GM12878 (cell line): Measurements from ENCODE around the gene CLRN1. TPM values are rescaled to one million over a fixed set of nuclear protein-coding genes. Genes with fewer than 3 reads are reported as not detected.

Source experiments
- ATAC-seq: fragments of 200-7000 bp; cut with Tn5 transposase; 3 replicates; pipeline ENCODE4 v1.9.1; 2020; ENCODE audit warnings: mild to moderate bottlenecking, moderate library complexity
- BruUV-seq: library from RNA; stranded (reverse); fragments of 400-500 nt; replicated peaks from 2 replicates; lab custom pipeline; 2021; lab: Mats Ljungman, UMichigan
- CTCF ChIA-PET: fragments of 300-600 bp; sonication (Branson Sonifier 250); formaldehyde crosslinking; extraction: SDS; loops from one replicate; lab custom pipeline; 2021; ENCODE audit warnings: inconsistent platforms; lab: Yijun Ruan, JAX
- POLR2A ChIA-PET: fragments of 350-600 bp; formaldehyde crosslinking; extraction: SDS; loops from one replicate; lab custom pipeline; 2021; ENCODE audit warnings: inconsistent platforms; lab: Charles Lee
- RAD21 ChIA-PET: fragments of 300-600 bp; sonication (Branson Sonifier 250); formaldehyde crosslinking; loops from one replicate; lab custom pipeline; 2023; ENCODE audit warnings: antibody characterized with exemption; ENCODE audit not compliant: unreplicated experiment; lab: Charles Lee
- SMC1A ChIA-PET: fragments of 300-600 bp; sonication (Branson Sonifier 250); formaldehyde crosslinking; loops from one replicate; lab custom pipeline; 2023; ENCODE audit not compliant: unreplicated experiment, uncharacterized antibody; lab: Charles Lee
- DNase-seq: peaks from one replicate; pipeline ENCODE4 v3.0.0-alpha.2; 2011; ENCODE audit warnings: low read depth, low spot score
- FAIRE-seq: peaks from 3 replicates; lab custom pipeline; 2011; peaks lifted over from hg19 to GRCh38; lab: Jason Lieb, UNC
- H2AFZ ChIP-seq: 2 replicates; pipeline ENCODE4 v1.6.0; 2011; ENCODE audit warnings: low read depth, low read length, control low read depth; ENCODE audit not compliant: control insufficient read depth
- H3K27ac ChIP-seq: 2 replicates; pipeline ENCODE4 v1.5.1; 2011; ENCODE audit warnings: control low read depth; ENCODE audit not compliant: control insufficient read depth, insufficient read depth
- H3K27me3 ChIP-seq, 2 experiments: replicated peaks in 1 of 2; 2 replicates each; pipeline versions ENCODE4 v1.6.0 to v1.6.1; 2011; ENCODE audit warnings: low read length in 1 of 2; ENCODE audit not compliant: control insufficient read depth in 2 of 2, insufficient read depth in 2 of 2
- H3K36me3 ChIP-seq, 2 experiments: 2 replicates each; pipeline ENCODE4 v1.5.1; 2011; ENCODE audit warnings: low read length in 1 of 2; ENCODE audit not compliant: control insufficient read depth in 2 of 2, insufficient read depth in 2 of 2
- H3K4me1 ChIP-seq: 2 replicates; pipeline ENCODE4 v1.6.1; 2011; ENCODE audit warnings: mild to moderate bottlenecking, low read length, moderate library complexity, mixed read lengths; ENCODE audit not compliant: control insufficient read depth, insufficient read depth
- H3K4me2 ChIP-seq: 2 replicates; pipeline ENCODE4 v1.6.0; 2011; ENCODE audit warnings: control low read depth; ENCODE audit not compliant: control insufficient read depth, insufficient read depth
- H3K4me3 ChIP-seq: fragments of 200-600 bp; sonication (generic); 2 replicates; pipeline ENCODE4 v1.5.1; 2016
- H3K79me2 ChIP-seq: 2 replicates; pipeline ENCODE4 v1.6.0; 2011; ENCODE audit warnings: low read length; ENCODE audit not compliant: control insufficient read depth, insufficient read depth
- H3K9ac ChIP-seq: 2 replicates; pipeline ENCODE4 v1.8.0; 2011; ENCODE audit warnings: low read length, control low read depth, mixed read lengths; ENCODE audit not compliant: control insufficient read depth, insufficient read depth
- H3K9me3 ChIP-seq: replicated peaks from 3 replicates; pipeline ENCODE4 v1.5.1; 2011; ENCODE audit warnings: mild to moderate bottlenecking, low read length; ENCODE audit not compliant: control insufficient read depth, insufficient read depth
- H4K20me1 ChIP-seq: 2 replicates; pipeline ENCODE4 v1.6.0; 2011; ENCODE audit not compliant: control insufficient read depth, insufficient read depth
- BCL11A ChIP-seq: IDR thresholded peaks from 2 replicates; pipeline ENCODE4 v1.6.1; 2011; ENCODE audit warnings: low read depth, low read length
- BMI1 ChIP-seq: fragments of 450-650 bp; IDR thresholded peaks from 2 replicates; pipeline ENCODE4 v1.6.1; 2016; ENCODE audit warnings: mild to moderate bottlenecking, moderate library complexity, borderline replicate concordance
- BRCA1 ChIP-seq: IDR thresholded peaks from 2 replicates; pipeline ENCODE4 v1.6.1; 2011; ENCODE audit warnings: low read depth, low read length, improper control_type of control experiment
- CBX3 ChIP-seq: fragments of 200-600 bp; sonication (generic); IDR thresholded peaks from 2 replicates; pipeline ENCODE4 v1.6.1; 2016; ENCODE audit warnings: low read depth, borderline replicate concordance
- CHD2 ChIP-seq: IDR thresholded peaks from 2 replicates; pipeline ENCODE4 v1.6.1; 2011; ENCODE audit warnings: low read depth, low read length, improper control_type of control experiment, borderline replicate concordance
- GATAD2B ChIP-seq: fragments of 450-650 bp; conservative IDR thresholded peaks from 2 replicates; pipeline ENCODE4 v1.6.1; 2017; ENCODE audit warnings: low read depth, mild to moderate bottlenecking, moderate library complexity
- IRF3 ChIP-seq: fragments of 450-650 bp; IDR thresholded peaks from 2 replicates; pipeline ENCODE4 v1.6.1; 2014; ENCODE audit warnings: mild to moderate bottlenecking
- IRF4 ChIP-seq: IDR thresholded peaks from 2 replicates; pipeline ENCODE4 v1.6.1; 2011; ENCODE audit warnings: low read depth, low read length
- NKRF ChIP-seq: fragments of 450-650 bp; conservative IDR thresholded peaks from 2 replicates; pipeline ENCODE4 v1.6.1; 2017; ENCODE audit warnings: mild to moderate bottlenecking, moderate library complexity
- NR2F1 ChIP-seq: fragments of 450-650 bp; conservative IDR thresholded peaks from 2 replicates; pipeline ENCODE4 v1.6.1; 2017; ENCODE audit warnings: mild to moderate bottlenecking
- NRF1 ChIP-seq: conservative IDR thresholded peaks from 2 replicates; pipeline ENCODE4 v1.6.1; 2011; ENCODE audit warnings: mild to moderate bottlenecking, low read depth, low read length, improper control_type of control experiment
- POU2F2 ChIP-seq: IDR thresholded peaks from 3 replicates; pipeline ENCODE4 v1.6.1; 2011; ENCODE audit warnings: low read depth, mild to moderate bottlenecking, low read length, borderline replicate concordance
- RAD21 ChIP-seq: IDR thresholded peaks from 2 replicates; pipeline ENCODE4 v1.6.1; 2011; ENCODE audit warnings: mild to moderate bottlenecking, low read depth, low read length, moderate library complexity; ENCODE audit not compliant: insufficient read depth
- RAD51 ChIP-seq: fragments of 450-650 bp; IDR thresholded peaks from 2 replicates; pipeline ENCODE4 v1.6.1; 2016; ENCODE audit warnings: moderate library complexity, mild to moderate bottlenecking, inconsistent platforms
- RELB ChIP-seq: fragments of 450-650 bp; IDR thresholded peaks from 2 replicates; pipeline ENCODE4 v1.6.1; 2017; ENCODE audit warnings: low read depth, mild to moderate bottlenecking, moderate library complexity
- RFX5 ChIP-seq: IDR thresholded peaks from 2 replicates; pipeline ENCODE4 v1.6.1; 2011; ENCODE audit warnings: low read depth, low read length, improper control_type of control experiment
- SREBF2 ChIP-seq: IDR thresholded peaks from 2 replicates; pipeline ENCODE4 v1.6.1; 2012; ENCODE audit warnings: mild to moderate bottlenecking, low read length
- SUPT20H ChIP-seq: IDR thresholded peaks from 2 replicates; pipeline ENCODE4 v1.6.1; 2011; ENCODE audit warnings: low read depth, mild to moderate bottlenecking, low read length, moderate library complexity, borderline replicate concordance; ENCODE audit not compliant: control insufficient read depth
- TCF7 ChIP-seq: IDR thresholded peaks from 2 replicates; pipeline ENCODE4 v1.6.1; 2014; ENCODE audit warnings: antibody characterized with exemption, borderline replicate concordance
- YBX1 ChIP-seq: fragments of 450-650 bp; IDR thresholded peaks from 2 replicates; pipeline ENCODE4 v1.6.1; 2016; ENCODE audit warnings: antibody characterized with exemption
- YY1 ChIP-seq: IDR thresholded peaks from 2 replicates; pipeline ENCODE4 v1.6.1; 2011; ENCODE audit warnings: low read depth, mild to moderate bottlenecking, low read length
- WGBS: methylation state at CpG from one replicate; pipeline ENCODE4 v1.1.6; 2016; ENCODE audit warnings: low lambda C conversion rate; ENCODE audit not compliant: insufficient replicate concordance, insufficient coverage; ENCODE audit errors: missing lambda C conversion rate; 5-methylcytosine and 5-hydroxymethylcytosine counted together
- in situ Hi-C: fragments of 300-500 bp; cut with MboI; formaldehyde crosslinking; loops from 9 replicates; pipeline ENCODE4 v1.14.3; 2018; ENCODE audit warnings: mixed read lengths
- intact Hi-C: fragments of 100-400 bp; cut with micrococcal nuclease; formaldehyde crosslinking; loops from one replicate; pipeline ENCODE4 v1.14.2; 2022; ENCODE audit not compliant: unreplicated experiment
- polyA plus RNA-seq, 11 experiments: library from polyadenylated mRNA; depleted of rRNA in 4 of 11; unstranded in 6 of 11; stranded (reverse) in 5 of 11; fragments of >200 nt; fragmentation: Nextera tagmentation in 4 of 11; fragmentation: Illumina TruSeq in 1 of 11; extraction: Ambion mirVana in 4 of 11; extraction: Trizol in 1 of 11; gene quantifications; 1 replicate in 1 of 11; 2 replicates in 10 of 11; pipeline versions ENCODE4 v1.2.1 to v1.2.3, GENCODE V29; 2011 to 2016; ENCODE audit warnings: inconsistent platforms in 2 of 11, missing spikeins in 2 of 11, low read depth in 1 of 11
- total RNA-seq, 4 experiments: library from RNA; depleted of rRNA in 3 of 4; stranded (reverse); fragments of >200 nt in 3 of 4; fragmentation: Illumina TruSeq in 1 of 4; extraction: Trizol in 1 of 4; gene quantifications; 2 replicates each; pipeline versions ENCODE4 v1.2.1 to v1.2.3, GENCODE V29; 2013 to 2021

Gene CLRN1
- total and polyA plus RNA-seq, 10 of the 15 experiments (the other 5 are each of a cell fraction or from before 2014, with no cell fraction given): not detected

- TF ChIP-seq IRF3 (no peak), RAD21 (no peak)
Measured at GRCh38 chr3:150899141-150899540, 73.4 kb downstream of the CLRN1 start (continued).

- Histone ChIP-seq H3K27ac (no peak overlapping the region), H3K36me3 (no peaks in the 10 kb centered on the region), H4K20me1 (no peaks in the 10 kb centered on the region), H3K27me3 (no peaks in the 10 kb centered on the region; a peak in 2 of 4 replicates), H3K9me3 (no peaks in the 10 kb centered on the region), H3K4me3 (no peak overlapping the region), H3K9ac (no peak overlapping the region), H3K4me1 (no peaks in the 10 kb centered on the region), H3K79me2 (no peaks in the 10 kb centered on the region), H2AFZ (no peak overlapping the region), H3K4me2 (no peak overlapping the region)
- intact Hi-C loops (no loop called here), in situ Hi-C loops (no loop called here)
- SMC1A ChIA-PET: no interaction called here
- CTCF ChIA-PET: no interaction called here
- 31% methylated on average over 3 of the region's 3 CpGs for WGBS
- DNase-seq: no peak
- POLR2A ChIA-PET: no interaction called here
- ATAC-seq: no peak
- RAD21 ChIA-PET: no interaction called here
- no peak for FAIRE-seq
- BruUV-seq: no TSS peak
- TF ChIP-seq NR2F1 (no peak), GATAD2B (no peak), SREBF2 (no peak), CHD2 (no peak), BRCA1 (no peak), RFX5 (no peak), YY1 (no peak), SUPT20H (no peak), YBX1 (no peak), RELB (no peak), BCL11A (no peak), CBX3 (no peak), NKRF (no peak), BMI1 (no peak), RAD51 (no peak), IRF4 (no peak), POU2F2 (no peak), NRF1 (no peak), TCF7 (no peak)
Measured at GRCh38 chr3:150898046-150898754, 74.3 kb downstream of the CLRN1 start.
